ENCODE measurements around the gene CEP41. TPM values are rescaled to one million over a fixed set of nuclear protein-coding genes. Genes with fewer than 3 reads are reported as not detected.
"Not testable (repeated sequence)": the region's sequence is repeated elsewhere in the genome, so short reads cannot be mapped to it uniquely, and the experiment has no call there.

The CEP41 gene
- polyA plus RNA-seq, 2 of the 4 experiments (the other 2 are of a cell fraction) = 13.0 to 23.1 TPM

DNA sequence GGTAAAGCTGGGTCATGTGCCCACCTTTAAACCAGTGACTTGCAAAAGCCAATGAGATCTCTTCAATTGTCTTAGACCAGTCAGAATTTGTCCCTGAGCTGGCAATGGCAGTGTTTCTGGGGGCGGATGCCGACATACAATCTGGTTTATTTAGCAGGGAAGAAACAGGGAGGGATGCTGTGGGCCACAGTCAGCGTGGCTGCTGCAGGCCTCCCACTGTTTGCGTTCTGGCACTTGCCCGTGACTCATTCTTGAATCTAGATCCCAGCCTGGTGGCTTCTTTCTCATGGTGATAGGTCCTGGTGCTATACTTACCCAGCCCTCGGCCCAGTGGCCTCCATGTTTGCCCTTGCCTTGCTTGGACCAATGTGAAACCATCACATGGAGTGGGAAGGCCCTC is 63.6 kb downstream of the CEP41 start (continued):
- TF ChIP-seq KDM5A (IDR thresholded peaks at IDR 0.05) (no peak), BHLHE40 (IDR thresholded peaks at IDR 0.05; ENCODE audit: low read depth, low read length) (no peak)

DNA sequence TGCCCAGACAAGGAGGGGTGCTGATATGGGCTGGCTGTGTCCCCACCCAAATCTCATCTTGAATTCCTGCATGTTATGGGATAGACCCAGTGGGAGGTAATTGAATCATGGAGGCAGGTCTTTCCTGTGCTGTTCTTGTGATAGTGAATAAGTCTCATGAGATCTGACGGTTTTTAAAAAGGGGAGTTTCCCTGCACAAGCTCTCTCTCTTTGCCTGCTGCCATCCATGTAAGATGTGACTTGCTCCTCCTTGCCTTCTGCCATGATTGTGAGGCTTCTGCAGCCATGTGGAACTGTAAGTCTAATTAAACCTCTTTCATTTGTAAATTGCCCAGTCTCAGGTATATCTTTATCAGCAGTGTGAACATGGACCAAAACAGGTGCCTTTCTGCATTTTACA is 64.4 kb downstream of the CEP41 start:
- H3K4me2 ChIP-seq; DNase-seq (ENCODE audit: low read depth in 1 of 2, low spot score in 1 of 2); H3K4me3 ChIP-seq; FAIRE-seq; H3K9me3 ChIP-seq; POLR2A ChIA-PET; H3K4me1 ChIP-seq; ATAC-seq; H3K27ac ChIP-seq: not testable (repeated sequence)
- 13% methylated on average over 1 of the region's 1 CpG for WGBS (ENCODE audit: missing lambda C conversion rate)
- CTCF ChIA-PET = interaction anchor here (1.3 kb wide), 1 partner anchor 10 kb away, joined by 3 read pairs; no protein-coding TSS in a partner anchor

DNA sequence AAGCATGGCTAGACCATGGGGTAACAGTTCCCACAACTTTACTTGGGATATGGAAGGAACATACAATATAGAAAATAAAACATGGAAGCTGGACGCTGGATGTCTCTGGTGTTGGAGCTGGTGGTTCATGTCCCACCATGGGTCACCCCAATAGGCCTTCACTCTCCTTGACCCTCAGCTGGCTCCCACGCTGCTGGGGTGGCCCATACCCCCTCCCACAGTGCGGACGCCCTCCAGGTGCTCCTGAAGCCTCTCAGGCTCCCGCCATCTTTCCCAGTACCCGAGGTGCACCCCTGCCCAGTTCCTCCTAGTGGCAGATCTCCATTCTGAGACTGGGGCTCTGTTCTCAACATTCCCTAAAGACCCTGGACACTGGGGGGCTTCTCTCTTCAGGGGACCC is 66.3 kb downstream of the CEP41 start:
- FAIRE-seq = no peak
- POLR2A ChIA-PET = no interaction called here
- Histone ChIP-seq H3K4me2 (no peak overlapping the region), H3K4me3 (no peak overlapping the region), H3K4me1 (peaks cover 4% of the 10 kb centered on the region; the same call in 1 of the 3 replicates), H3K9me3 (no peaks in the 10 kb centered on the region), H3K27ac (no peak overlapping the region)
- no peak for TF ChIP-seq ZSCAN20 (CRISPR knock-in tag; IDR thresholded peaks at IDR 0.05)
- TF ChIP-seq MAFK (IDR thresholded peaks at IDR 0.05; ENCODE audit: partially characterized antibody) = no peak
- TF ChIP-seq HOXA7 (CRISPR knock-in tag; IDR thresholded peaks at IDR 0.05) = no peak
- no peak for TF ChIP-seq HOXB5 (CRISPR knock-in tag; IDR thresholded peaks at IDR 0.05)
- TF ChIP-seq, protein P1, sequence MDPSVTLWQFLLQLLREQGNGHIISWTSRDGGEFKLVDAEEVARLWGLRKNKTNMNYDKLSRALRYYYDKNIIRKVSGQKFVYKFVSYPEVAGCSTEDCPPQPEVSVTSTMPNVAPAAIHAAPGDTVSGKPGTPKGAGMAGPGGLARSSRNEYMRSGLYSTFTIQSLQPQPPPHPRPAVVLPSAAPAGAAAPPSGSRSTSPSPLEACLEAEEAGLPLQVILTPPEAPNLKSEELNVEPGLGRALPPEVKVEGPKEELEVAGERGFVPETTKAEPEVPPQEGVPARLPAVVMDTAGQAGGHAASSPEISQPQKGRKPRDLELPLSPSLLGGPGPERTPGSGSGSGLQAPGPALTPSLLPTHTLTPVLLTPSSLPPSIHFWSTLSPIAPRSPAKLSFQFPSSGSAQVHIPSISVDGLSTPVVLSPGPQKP (IDR thresholded peaks at IDR 0.05; ENCODE audit: low read depth, low read length) = no peak
- TF ChIP-seq, protein P2, sequence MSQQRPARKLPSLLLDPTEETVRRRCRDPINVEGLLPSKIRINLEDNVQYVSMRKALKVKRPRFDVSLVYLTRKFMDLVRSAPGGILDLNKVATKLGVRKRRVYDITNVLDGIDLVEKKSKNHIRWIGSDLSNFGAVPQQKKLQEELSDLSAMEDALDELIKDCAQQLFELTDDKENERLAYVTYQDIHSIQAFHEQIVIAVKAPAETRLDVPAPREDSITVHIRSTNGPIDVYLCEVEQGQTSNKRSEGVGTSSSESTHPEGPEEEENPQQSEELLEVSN (IDR thresholded peaks at IDR 0.05; ENCODE audit: borderline replicate concordance, low read depth) = no peak
- TF ChIP-seq POLR2A (IDR thresholded peaks at IDR 0.05; ENCODE audit: low read length) = no peak
- TF ChIP-seq RNF2 (IDR thresholded peaks at IDR 0.05; ENCODE audit: borderline replicate concordance, low read depth) = no peak
- TF ChIP-seq JUNB (IDR thresholded peaks at IDR 0.05) = no peak
- TF ChIP-seq KDM5A (IDR thresholded peaks at IDR 0.05) = no peak
- TF ChIP-seq NFE2L2 (conservative IDR thresholded peaks at IDR 0.05; ENCODE audit: low read length) = no peak
- no peak for TF ChIP-seq MYC (IDR thresholded peaks at IDR 0.05; ENCODE audit: borderline replicate concordance, low read length)
- no peak for TF ChIP-seq CBX8 (IDR thresholded peaks at IDR 0.05)
- no peak for TF ChIP-seq CBX2 (IDR thresholded peaks at IDR 0.05; ENCODE audit: borderline replicate concordance, low read depth)
- no peak for TF ChIP-seq EHMT2 (IDR thresholded peaks at IDR 0.05; ENCODE audit: low read depth)
- TF ChIP-seq, protein P3, sequence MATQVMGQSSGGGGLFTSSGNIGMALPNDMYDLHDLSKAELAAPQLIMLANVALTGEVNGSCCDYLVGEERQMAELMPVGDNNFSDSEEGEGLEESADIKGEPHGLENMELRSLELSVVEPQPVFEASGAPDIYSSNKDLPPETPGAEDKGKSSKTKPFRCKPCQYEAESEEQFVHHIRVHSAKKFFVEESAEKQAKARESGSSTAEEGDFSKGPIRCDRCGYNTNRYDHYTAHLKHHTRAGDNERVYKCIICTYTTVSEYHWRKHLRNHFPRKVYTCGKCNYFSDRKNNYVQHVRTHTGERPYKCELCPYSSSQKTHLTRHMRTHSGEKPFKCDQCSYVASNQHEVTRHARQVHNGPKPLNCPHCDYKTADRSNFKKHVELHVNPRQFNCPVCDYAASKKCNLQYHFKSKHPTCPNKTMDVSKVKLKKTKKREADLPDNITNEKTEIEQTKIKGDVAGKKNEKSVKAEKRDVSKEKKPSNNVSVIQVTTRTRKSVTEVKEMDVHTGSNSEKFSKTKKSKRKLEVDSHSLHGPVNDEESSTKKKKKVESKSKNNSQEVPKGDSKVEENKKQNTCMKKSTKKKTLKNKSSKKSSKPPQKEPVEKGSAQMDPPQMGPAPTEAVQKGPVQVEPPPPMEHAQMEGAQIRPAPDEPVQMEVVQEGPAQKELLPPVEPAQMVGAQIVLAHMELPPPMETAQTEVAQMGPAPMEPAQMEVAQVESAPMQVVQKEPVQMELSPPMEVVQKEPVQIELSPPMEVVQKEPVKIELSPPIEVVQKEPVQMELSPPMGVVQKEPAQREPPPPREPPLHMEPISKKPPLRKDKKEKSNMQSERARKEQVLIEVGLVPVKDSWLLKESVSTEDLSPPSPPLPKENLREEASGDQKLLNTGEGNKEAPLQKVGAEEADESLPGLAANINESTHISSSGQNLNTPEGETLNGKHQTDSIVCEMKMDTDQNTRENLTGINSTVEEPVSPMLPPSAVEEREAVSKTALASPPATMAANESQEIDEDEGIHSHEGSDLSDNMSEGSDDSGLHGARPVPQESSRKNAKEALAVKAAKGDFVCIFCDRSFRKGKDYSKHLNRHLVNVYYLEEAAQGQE (IDR thresholded peaks at IDR 0.05) = no peak
- no peak for TF ChIP-seq CHD2 (IDR thresholded peaks at IDR 0.05; ENCODE audit: low read length, partially characterized antibody)
- DNase-seq (ENCODE audit: low read depth in 1 of 2, low spot score in 1 of 2) = no peak
- CTCF ChIA-PET = no interaction called here
- 64% methylated on average over 6 of the region's 6 CpGs for WGBS (ENCODE audit: missing lambda C conversion rate)
- no peak for ATAC-seq
